K562 (cell line): ENCODE data around the gene TM9SF3. TPM values are rescaled to one million over a fixed set of nuclear protein-coding genes. Genes with fewer than 3 reads are reported as not detected.

Source experiments
- ATAC-seq: fragments of 200-7000 bp; cut with Tn5 transposase; 3 replicates; pipeline ENCODE4 v1.9.1; 2020; ENCODE audit warnings: moderate library complexity
- BruUV-seq: library from RNA; stranded (reverse); fragments of 400-500 nt; replicated peaks from 2 replicates; lab custom pipeline; 2021; lab: Mats Ljungman, UMichigan
- CTCF ChIA-PET: fragments of 300-600 bp; formaldehyde crosslinking; extraction: SDS; loops from one replicate; lab custom pipeline; 2021; ENCODE audit warnings: low intra/inter-chr PET ratio; lab: Yijun Ruan, JAX
- POLR2A ChIA-PET: fragments of 300-600, 350-650 bp; sonication (Branson Sonifier 250); formaldehyde crosslinking; extraction: SDS; loops from one replicate; lab custom pipeline; 2021; ENCODE audit warnings: antibody characterized with exemption, inconsistent platforms; lab: Yijun Ruan, JAX
- DNase-seq, 4 experiments: peaks; one replicate each; pipeline versions ENCODE4 v3.0.0 to v3.0.0-alpha.2; 2011 to 2018; ENCODE audit warnings: low spot score in 3 of 4, mixed read lengths in 3 of 4; ENCODE audit errors: extremely low read depth in 1 of 4
- FAIRE-seq: peaks from 2 replicates; lab custom pipeline; 2011; peaks lifted over from hg19 to GRCh38; lab: Jason Lieb, UNC
- H2AFZ ChIP-seq: 2 replicates; pipeline ENCODE4 v1.6.0; 2011; ENCODE audit warnings: low read depth, low read length, control low read depth, inconsistent platforms
- H3K27ac ChIP-seq: fragments of 200-600 bp; 3 replicates; pipeline ENCODE4 v1.8.0; 2011; ENCODE audit warnings: low read depth, mild to moderate bottlenecking, control low read depth, inconsistent platforms, low read length, moderate library complexity, mixed read lengths; ENCODE audit errors: extremely low read depth
- H3K27me3 ChIP-seq, 2 experiments: fragments of 300-600 bp in 1 of 2; 2 replicates in 1 of 2; 3 replicates in 1 of 2; pipeline versions ENCODE4 v1.6.0 to v1.8.0; 2011; ENCODE audit warnings: inconsistent platforms in 2 of 2, low read length in 2 of 2, mild to moderate bottlenecking in 1 of 2, mixed read lengths in 1 of 2, moderate library complexity in 1 of 2; ENCODE audit not compliant: control insufficient read depth in 2 of 2, insufficient read depth in 2 of 2
- H3K36me3 ChIP-seq: fragments of 300-600 bp; 3 replicates; pipeline ENCODE4 v1.8.0; 2011; ENCODE audit warnings: mild to moderate bottlenecking, low read length, inconsistent platforms; ENCODE audit not compliant: control insufficient read depth, insufficient read depth
- H3K4me1 ChIP-seq, 2 experiments: fragments of 200-600 bp in 1 of 2; replicated peaks in 1 of 2; 2 replicates in 1 of 2; 3 replicates in 1 of 2; pipeline versions ENCODE4 v1.5.1 to v1.8.0; 2011; ENCODE audit warnings: inconsistent platforms in 2 of 2, low read length in 2 of 2, mild to moderate bottlenecking in 1 of 2, mixed read lengths in 1 of 2, moderate library complexity in 1 of 2; ENCODE audit not compliant: control insufficient read depth in 2 of 2, insufficient read depth in 2 of 2
- H3K4me2 ChIP-seq: 2 replicates; pipeline ENCODE4 v1.6.1; 2011; ENCODE audit warnings: low read length, control low read depth, inconsistent platforms, mixed read lengths; ENCODE audit not compliant: insufficient read depth
- H3K4me3 ChIP-seq: fragments of 200-600 bp; sonication (generic), shearing (Covaris generic); 2 replicates; pipeline ENCODE4 v1.5.1; 2016; ENCODE audit warnings: control low read depth, inconsistent platforms
- H3K79me2 ChIP-seq: fragments of 200-600 bp; 3 replicates; pipeline ENCODE4 v1.8.0; 2011; ENCODE audit warnings: low read length, inconsistent platforms; ENCODE audit not compliant: control insufficient read depth, insufficient read depth
- H3K9ac ChIP-seq, 2 experiments: 2 replicates each; pipeline versions ENCODE4 v1.6.0 to v1.6.1; 2011; ENCODE audit warnings: low read depth in 2 of 2, low read length in 2 of 2, control low read depth in 1 of 2, inconsistent platforms in 1 of 2, mild to moderate bottlenecking in 1 of 2, mixed read lengths in 1 of 2; ENCODE audit not compliant: insufficient read depth in 1 of 2
- H3K9me1 ChIP-seq: one replicate; pipeline ENCODE4 v1.6.0; 2011; ENCODE audit warnings: inconsistent platforms, mild to moderate bottlenecking, low read length, moderate library complexity; ENCODE audit not compliant: control insufficient read depth, insufficient read depth
- H3K9me3 ChIP-seq: replicated peaks from 2 replicates; pipeline ENCODE4 v1.5.1; 2011; ENCODE audit warnings: low read depth, low read length, inconsistent platforms; ENCODE audit not compliant: control insufficient read depth, insufficient read depth
- H4K20me1 ChIP-seq: replicated peaks from 2 replicates; pipeline ENCODE4 v1.6.1; 2011; ENCODE audit warnings: low read length, inconsistent platforms, mixed read lengths; ENCODE audit not compliant: control insufficient read depth, insufficient read depth
- EHMT2 ChIP-seq: fragments of 450-650 bp; IDR thresholded peaks from 2 replicates; pipeline ENCODE4 v1.6.1; 2018; ENCODE audit warnings: antibody characterized with exemption
- FOXA3 ChIP-seq, 2 experiments: fragments of 450-650 bp in 1 of 2; sonication (generic) in 1 of 2; formaldehyde crosslinking; IDR thresholded peaks in 1 of 2; conservative IDR thresholded peaks in 1 of 2; 2 replicates each; pipeline versions ENCODE4 v1.4.0 to v1.8.0; 2020 to 2022; ENCODE audit warnings: mild to moderate bottlenecking in 2 of 2, missing genetic modification reagents in 1 of 2
- FOXJ2 ChIP-seq: fragments of 200-800 bp; sonication (Bioruptor generic); IDR thresholded peaks from 2 replicates; pipeline ENCODE4 v1.6.1; 2016; ENCODE audit warnings: missing genetic modification characterization, missing compliant biosample characterization
- GABPA ChIP-seq: fragments of 200-800 bp; sonication (Bioruptor generic); conservative IDR thresholded peaks from 2 replicates; pipeline ENCODE4 v1.6.1; 2016; ENCODE audit warnings: low read depth, missing genetic modification characterization, missing compliant biosample characterization
- GATAD2A ChIP-seq: fragments of 450-650 bp; IDR thresholded peaks from 2 replicates; pipeline ENCODE4 v1.6.1; 2017
- HLTF ChIP-seq: fragments of 450-650 bp; IDR thresholded peaks from 2 replicates; pipeline ENCODE4 v1.6.1; 2016
- MAFG ChIP-seq: fragments of 450-650 bp; conservative IDR thresholded peaks from 2 replicates; pipeline ENCODE4 v1.6.1; 2016; ENCODE audit warnings: missing genetic modification characterization, missing compliant biosample characterization
- MYNN ChIP-seq, 2 experiments: sonication (generic); formaldehyde crosslinking in 1 of 2; IDR thresholded peaks; 2 replicates each; pipeline versions ENCODE4 v1.5.0 to v1.6.1; 2016 to 2020; ENCODE audit warnings: antibody characterized with exemption in 1 of 2, missing genetic modification reagents in 1 of 2
- RFX1 ChIP-seq: fragments of 450-650 bp; IDR thresholded peaks from 2 replicates; pipeline ENCODE4 v1.6.1; 2016; ENCODE audit warnings: mild to moderate bottlenecking, moderate library complexity
- ZBTB1 ChIP-seq: sonication (generic); formaldehyde crosslinking; IDR thresholded peaks from 2 replicates; pipeline ENCODE4 v1.8.1; 2023; ENCODE audit warnings: missing genetic modification reagents, low read depth, mild to moderate bottlenecking, borderline replicate concordance
- ZNF57 ChIP-seq: fragments of 450-650 bp; formaldehyde crosslinking; IDR thresholded peaks from 2 replicates; pipeline ENCODE4 v1.4.0; 2020; ENCODE audit warnings: mild to moderate bottlenecking, moderate library complexity
- WGBS: fragments of 100-300 bp; shearing (Covaris generic); methylation state at CpG from one replicate; pipeline ENCODE4 v1.1.6; 2016; ENCODE audit warnings: low coverage, mixed read lengths; ENCODE audit not compliant: insufficient coverage; ENCODE audit errors: missing lambda C conversion rate; 5-methylcytosine and 5-hydroxymethylcytosine counted together
- in situ Hi-C: fragments of 300-500 bp; cut with MboI; formaldehyde crosslinking; loops from 4 replicates; pipeline ENCODE4 v1.15.0; 2018; ENCODE audit warnings: inconsistent platforms, mixed read lengths
- intact Hi-C: fragments of 100-400 bp; cut with micrococcal nuclease; formaldehyde crosslinking; loops from 2 replicates; pipeline ENCODE4 v1.14.2; 2022
- polyA plus RNA-seq, 8 experiments: library from polyadenylated mRNA; depleted of rRNA in 4 of 8; stranded (reverse) in 5 of 8; unstranded in 3 of 8; fragments of >200 nt; fragmentation: Nextera tagmentation in 2 of 8; fragmentation: Illumina TruSeq in 1 of 8; extraction: Ambion mirVana in 2 of 8; extraction: Trizol in 1 of 8; gene quantifications; 2 replicates each; pipeline versions ENCODE4 v1.2.1 to v1.2.3, GENCODE V29; 2011 to 2014; ENCODE audit warnings: inconsistent platforms in 1 of 8, missing spikeins in 1 of 8
- total RNA-seq, 7 experiments: library from RNA; depleted of rRNA in 6 of 7; stranded (reverse); fragments of >200 nt in 6 of 7; fragmentation: Illumina TruSeq in 2 of 7; extraction: Trizol in 2 of 7; gene quantifications; 2 replicates each; pipeline versions ENCODE4 v1.2.1 to v1.2.3, GENCODE V29; 2011 to 2021; ENCODE audit warnings: low replicate concordance in 1 of 7
- TF ChIP-seq, protein P1 (sequence below): sonication (generic); formaldehyde crosslinking; IDR thresholded peaks from 2 replicates; pipeline ENCODE4 v1.8.0; 2022; ENCODE audit warnings: mild to moderate bottlenecking, low read depth, missing genetic modification reagents

TM9SF3 gene
- total and polyA plus RNA-seq, 9 of the 15 experiments (the other 6 are each of a cell fraction or from before 2014, with no cell fraction given) = 16.1 to 63.1 (median 34.9) TPM

DNA sequence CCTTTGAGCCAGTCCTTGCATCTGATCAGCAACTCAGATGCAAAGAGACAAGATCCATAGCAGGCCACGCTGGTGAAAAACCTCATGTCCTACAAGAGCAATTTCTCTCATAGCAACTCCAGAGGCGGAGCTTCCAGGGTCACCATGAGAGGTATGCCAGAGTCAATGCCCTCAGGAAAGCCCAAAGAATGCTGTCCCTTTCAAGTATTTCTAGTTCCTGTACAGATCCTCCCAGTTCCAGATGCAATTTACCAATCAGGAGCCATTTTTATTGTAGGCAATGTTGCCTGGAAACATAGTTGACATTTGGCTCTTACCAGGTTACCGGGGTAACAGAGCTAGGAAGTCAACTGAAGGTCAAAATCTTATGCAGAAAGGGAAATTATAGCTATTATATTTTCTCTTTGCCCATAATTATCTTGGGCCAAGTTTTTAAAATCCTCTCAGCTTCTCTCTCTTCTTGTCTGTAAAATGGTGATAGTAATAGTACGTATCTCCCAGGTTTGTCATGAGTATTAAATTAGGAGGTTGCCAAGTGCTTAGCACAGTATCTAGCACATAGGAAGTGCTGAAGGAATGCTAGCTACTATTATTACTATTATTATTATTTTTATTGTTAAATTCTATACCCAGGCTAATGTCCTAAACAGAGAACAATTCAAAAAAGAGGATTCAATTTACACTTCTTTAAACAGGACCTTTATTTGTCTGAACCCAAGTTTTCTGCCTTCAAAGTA is 46.3 kb upstream of the TM9SF3 start:
- CTCF ChIA-PET = no interaction called here
- no peak overlapping the region for H3K4me3 ChIP-seq
- BruUV-seq = no TSS peak
- in situ Hi-C loops = no loop called here
- H2AFZ ChIP-seq = no peak overlapping the region
- no peaks in the 10 kb centered on the region; a peak in 1 of 5 replicates for H3K4me1 ChIP-seq
- no peaks in the 10 kb centered on the region for H3K79me2 ChIP-seq
- H3K27ac ChIP-seq = no peak overlapping the region
- H3K27me3 ChIP-seq = peaks cover 0 to 5% of the 10 kb centered on the region in 2 experiments; a peak in 1 of 5 replicates
- no peaks in the 10 kb centered on the region for H3K9me3 ChIP-seq
- TF ChIP-seq GATAD2A (no peak), ZNF57 (CRISPR knock-in tag) (no peak), RFX1 (peak; percentile 55), ZBTB1 (CRISPR knock-in tag) (no peak), EHMT2 (no peak), FOXJ2 (tag) (0 out of 2 replicates have a peak, but pooled peaks have one; percentile 23), MYNN (IDR thresholded peaks at IDR 0.05) (peak; percentile 40; the same call in 1 of the 2 replicates), MYNN (CRISPR knock-in tag; IDR thresholded peaks at IDR 0.05) (no peak), GABPA (tag) (no peak), MAFG (tag) (no peak), HLTF (no peak), FOXA3 (CRISPR knock-in tag; conservative IDR thresholded peaks at IDR 0.05 in 1 of 2, IDR thresholded peaks at IDR 0.05 in 1 of 2) (no peak)
- TF ChIP-seq, protein P1, sequence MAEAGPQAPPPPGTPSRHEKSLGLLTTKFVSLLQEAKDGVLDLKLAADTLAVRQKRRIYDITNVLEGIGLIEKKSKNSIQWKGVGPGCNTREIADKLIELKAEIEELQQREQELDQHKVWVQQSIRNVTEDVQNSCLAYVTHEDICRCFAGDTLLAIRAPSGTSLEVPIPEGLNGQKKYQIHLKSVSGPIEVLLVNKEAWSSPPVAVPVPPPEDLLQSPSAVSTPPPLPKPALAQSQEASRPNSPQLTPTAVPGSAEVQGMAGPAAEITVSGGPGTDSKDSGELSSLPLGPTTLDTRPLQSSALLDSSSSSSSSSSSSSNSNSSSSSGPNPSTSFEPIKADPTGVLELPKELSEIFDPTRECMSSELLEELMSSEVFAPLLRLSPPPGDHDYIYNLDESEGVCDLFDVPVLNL (CRISPR knock-in tag) = no peak
- TF ChIP-seq, all 486 proteins: peak for 3
- POLR2A ChIA-PET = interaction anchor here (1.4 kb wide), 2 partner anchors 8 to 10 kb away, joined by 3 to 8 read pairs; no protein-coding TSS in a partner anchor
- intact Hi-C loops = no loop called here
- H3K9me1 ChIP-seq = no peaks in the 10 kb centered on the region
- DNase-seq (no peak), FAIRE-seq (no peak), ATAC-seq (no peak)
- H3K36me3 ChIP-seq = no peaks in the 10 kb centered on the region
- H3K9ac ChIP-seq = no peak overlapping the region
- 23% methylated on average over 3 of the region's 4 CpGs for WGBS
- no peaks in the 10 kb centered on the region for H4K20me1 ChIP-seq
- H3K4me2 ChIP-seq = no peak overlapping the region
